HepG2 (cell line): ENCODE results near the gene HSD3B7. TPM values are rescaled to one million over a fixed set of nuclear protein-coding genes. Genes with fewer than 3 reads are reported as not detected.
A peak's percentile ranks its signal among the peaks of the same experiment; 100 is the strongest.

Source experiments
- ATAC-seq: fragments of 200-7000 bp; cut with Tn5 transposase; 3 replicates; pipeline ENCODE4 v1.9.1; 2020; ENCODE audit warnings: mild to moderate bottlenecking, moderate library complexity
- BruUV-seq: library from RNA; stranded (reverse); fragments of 400-500 nt; replicated peaks from 2 replicates; lab custom pipeline; 2021; lab: Mats Ljungman, UMichigan
- CTCF ChIA-PET: fragments of 300-600 bp; formaldehyde crosslinking; extraction: SDS; loops from one replicate; lab custom pipeline; 2021; ENCODE audit warnings: low total read pairs, inconsistent platforms, low intra/inter-chr PET ratio; lab: Yijun Ruan, JAX
- POLR2A ChIA-PET: fragments of 350-600 bp; sonication (Branson Sonifier 250); formaldehyde crosslinking; loops from one replicate; lab custom pipeline; 2020; ENCODE audit warnings: antibody characterized with exemption, inconsistent platforms; lab: Yijun Ruan, JAX
- DNase-seq: peaks from one replicate; pipeline ENCODE4 v3.0.0-alpha.2; 2015; ENCODE audit warnings: low spot score
- FAIRE-seq: peaks from 3 replicates; lab custom pipeline; 2011; peaks lifted over from hg19 to GRCh38; lab: Jason Lieb, UNC
- H2AFZ ChIP-seq: one replicate; pipeline ENCODE4 v1.6.1; 2011; ENCODE audit warnings: low read length, inconsistent platforms
- H3K27ac ChIP-seq: fragments of 300-600 bp; 3 replicates; pipeline ENCODE4 v1.8.0; 2011; ENCODE audit warnings: mixed run types, mild to moderate bottlenecking, mixed read lengths, low read length, inconsistent platforms; ENCODE audit not compliant: insufficient read depth; ENCODE audit errors: extremely low read length
- H3K27me3 ChIP-seq, 2 experiments: fragments of 200-600 bp in 1 of 2; 2 replicates in 1 of 2; 3 replicates in 1 of 2; pipeline versions ENCODE4 v1.6.0 to v1.8.0; 2011; ENCODE audit warnings: low read length in 2 of 2, mild to moderate bottlenecking in 2 of 2, moderate library complexity in 2 of 2, inconsistent platforms in 1 of 2; ENCODE audit not compliant: insufficient read depth in 2 of 2, control insufficient read depth in 1 of 2
- H3K36me3 ChIP-seq, 2 experiments: fragments of 200-600 bp in 1 of 2; replicated peaks in 1 of 2; 2 replicates in 1 of 2; 3 replicates in 1 of 2; pipeline versions ENCODE4 v1.5.1 to v1.8.0; 2011; ENCODE audit warnings: low read length in 2 of 2, inconsistent platforms in 1 of 2; ENCODE audit not compliant: insufficient read depth in 2 of 2, control insufficient read depth in 1 of 2
- H3K4me1 ChIP-seq: 2 replicates; pipeline ENCODE4 v1.5.1; 2012; ENCODE audit warnings: low read length, inconsistent platforms; ENCODE audit not compliant: insufficient read depth
- H3K4me2 ChIP-seq: 2 replicates; pipeline ENCODE4 v1.6.0; 2011; ENCODE audit warnings: low read depth, low read length, inconsistent platforms
- H3K4me3 ChIP-seq, 3 experiments: fragments of 200-600 bp in 1 of 3; sonication (generic), shearing (Covaris generic) in 1 of 3; replicated peaks in 1 of 3; 2 replicates each; pipeline ENCODE4 v1.5.1; 2011 to 2016; ENCODE audit warnings: low read length in 3 of 3, inconsistent platforms in 2 of 3, low read depth in 2 of 3, mild to moderate bottlenecking in 2 of 3, control low read depth in 1 of 3, mixed read lengths in 1 of 3; ENCODE audit not compliant: insufficient read depth in 1 of 3
- H3K79me2 ChIP-seq: one replicate; pipeline ENCODE4 v1.6.1; 2011; ENCODE audit warnings: low read length, inconsistent platforms; ENCODE audit not compliant: insufficient read depth
- H3K9ac ChIP-seq: 2 replicates; pipeline ENCODE4 v1.6.0; 2011; ENCODE audit warnings: mild to moderate bottlenecking, low read depth, low read length, inconsistent platforms; ENCODE audit not compliant: insufficient read depth
- H3K9me3 ChIP-seq: 2 replicates; pipeline ENCODE4 v1.5.1; 2012; ENCODE audit warnings: mild to moderate bottlenecking, low read length
- H4K20me1 ChIP-seq: 2 replicates; pipeline ENCODE4 v1.6.0; 2011; ENCODE audit warnings: inconsistent platforms, mild to moderate bottlenecking, low read length, moderate library complexity; ENCODE audit not compliant: insufficient read depth
- AGO1 ChIP-seq: fragments of 200-400 bp; formaldehyde crosslinking; IDR thresholded peaks from 2 replicates; pipeline ENCODE4 v1.6.1; 2017; ENCODE audit warnings: mild to moderate bottlenecking, low read depth, low read length, moderate library complexity; ENCODE audit not compliant: poor library complexity, severe bottlenecking
- AGO2 ChIP-seq: fragments of 200-400 bp; formaldehyde crosslinking; optimal IDR thresholded peaks from 2 replicates; pipeline ENCODE3; 2017; ENCODE audit warnings: mild to moderate bottlenecking, low read depth, low read length, moderate library complexity
- RBFOX2 ChIP-seq: fragments of 200-400 bp; formaldehyde crosslinking; IDR thresholded peaks from 2 replicates; pipeline ENCODE4 v1.6.1; 2017; ENCODE audit warnings: low read depth, mild to moderate bottlenecking, low read length
- TEAD3 ChIP-seq: optimal IDR thresholded peaks from 2 replicates; pipeline ENCODE3; 2016; ENCODE audit warnings: borderline replicate concordance
- ZBTB33 ChIP-seq: sonication (generic); formaldehyde crosslinking; IDR thresholded peaks from 2 replicates; pipeline ENCODE4 v1.4.0; 2020; ENCODE audit warnings: missing genetic modification reagents
- ZNF543 ChIP-seq: sonication (generic); formaldehyde crosslinking; IDR thresholded peaks from 2 replicates; pipeline ENCODE4 v1.4.0; 2020; ENCODE audit warnings: mild to moderate bottlenecking, missing genetic modification reagents
- ZNF687 ChIP-seq: sonication (generic); formaldehyde crosslinking; IDR thresholded peaks from 2 replicates; pipeline ENCODE4 v1.5.1; 2020; ENCODE audit warnings: mild to moderate bottlenecking, missing genetic modification reagents, moderate library complexity
- WGBS: methylation state at CpG from one replicate; pipeline ENCODE4 v1.1.6; 2017; ENCODE audit warnings: low lambda C conversion rate; 5-methylcytosine and 5-hydroxymethylcytosine counted together
- in situ Hi-C: cut with HindIII; loops from 2 replicates; pipeline ENCODE4 v1.10.0; 2017; ENCODE audit warnings: low pct_unique_long_range_greater_than_20kb; ENCODE audit not compliant: extremely low pct_ligation_motif_present
- intact Hi-C: fragments of 100-400 bp; cut with micrococcal nuclease; formaldehyde crosslinking; loops from one replicate; pipeline ENCODE4 v1.10.0; 2022; ENCODE audit not compliant: unreplicated experiment
- polyA plus RNA-seq, 8 experiments: library from polyadenylated mRNA; depleted of rRNA in 3 of 8; stranded (reverse) in 7 of 8; unstranded in 1 of 8; fragments of >200 nt; fragmentation: Illumina TruSeq in 4 of 8; extraction: Trizol in 4 of 8; gene quantifications; 2 replicates each; pipeline versions ENCODE4 v1.2.1 to v1.2.3, GENCODE V29; 2011 to 2016; ENCODE audit warnings: low read depth in 4 of 8, missing spikeins in 1 of 8, mixed read lengths in 1 of 8; ENCODE audit not compliant: insufficient read depth in 1 of 8
- total RNA-seq, 5 experiments: library from RNA; depleted of rRNA; stranded (reverse); fragments of >200 nt; fragmentation: Illumina TruSeq; extraction: Trizol; gene quantifications; 2 replicates each; pipeline ENCODE4 v1.2.3, GENCODE V29; 2016; ENCODE audit warnings: low read depth in 1 of 5

The HSD3B7 gene
- total and polyA plus RNA-seq, 2 of the 13 experiments (the other 11 are each of a cell fraction or from before 2014, with no cell fraction given): 32.9 to 69.7 TPM

- Histone ChIP-seq H3K36me3 (peaks cover 0 to 21% of the 10 kb centered on the region in 2 experiments; a peak in 3 of 5 replicates), H3K9ac (no peak overlapping the region), H3K4me3 (no peak overlapping the region), H3K27me3 (no peaks in the 10 kb centered on the region), H3K4me2 (no peak overlapping the region), H4K20me1 (no peaks in the 10 kb centered on the region), H3K79me2 (no peaks in the 10 kb centered on the region), H3K4me1 (peaks cover 38% of the 10 kb centered on the region), H3K27ac (no peak overlapping the region), H3K9me3 (no peaks in the 10 kb centered on the region), H2AFZ (no peak overlapping the region)
- DNase-seq (no peak), FAIRE-seq (no peak), ATAC-seq (no peak)
- CTCF ChIA-PET: no interaction called here
- intact Hi-C loops (loop anchor here (10.0 kb wide), 1 partner anchor 877 kb away; no protein-coding TSS in a partner anchor), in situ Hi-C loops (loop anchor here (5.0 to 25.0 kb wide), 2 partner anchors 85 to 725 kb away; partner anchors contain the start of genes ZNF646 and ZNF668)
- TF ChIP-seq RBFOX2: peak; percentile 49
- TF ChIP-seq AGO2: peak; percentile 85
- TF ChIP-seq ZNF687 (CRISPR knock-in tag): no peak
- no peak for TF ChIP-seq ZNF543 (CRISPR knock-in tag)
- peak; percentile 7; the same call in 1 of the 2 replicates for TF ChIP-seq ZBTB33
- no peak for TF ChIP-seq TEAD3
- peak; percentile 51 for TF ChIP-seq AGO1
- WGBS: 97% methylated on average over 25 of the region's 30 CpGs
- POLR2A ChIA-PET: interaction anchor here (1.2 to 3.1 kb wide), 2 partner anchors 9 to 155 kb away, joined by 4 to 31 read pairs; no protein-coding TSS in a partner anchor
- no TSS peak for BruUV-seq
Observed at GRCh38 chr16:30987581-30988190, 2.7 kb downstream of the HSD3B7 start.
